GM19193 (cell line): ENCODE data around the gene WDR90.

Experiments used
- POLR2A ChIP-seq: IDR thresholded peaks from 4 replicates; pipeline ENCODE4 v1.6.1; 2011; ENCODE audit not compliant: insufficient read depth, insufficient read length; ENCODE audit errors: extremely low read depth

Gene WDR90

DNA sequence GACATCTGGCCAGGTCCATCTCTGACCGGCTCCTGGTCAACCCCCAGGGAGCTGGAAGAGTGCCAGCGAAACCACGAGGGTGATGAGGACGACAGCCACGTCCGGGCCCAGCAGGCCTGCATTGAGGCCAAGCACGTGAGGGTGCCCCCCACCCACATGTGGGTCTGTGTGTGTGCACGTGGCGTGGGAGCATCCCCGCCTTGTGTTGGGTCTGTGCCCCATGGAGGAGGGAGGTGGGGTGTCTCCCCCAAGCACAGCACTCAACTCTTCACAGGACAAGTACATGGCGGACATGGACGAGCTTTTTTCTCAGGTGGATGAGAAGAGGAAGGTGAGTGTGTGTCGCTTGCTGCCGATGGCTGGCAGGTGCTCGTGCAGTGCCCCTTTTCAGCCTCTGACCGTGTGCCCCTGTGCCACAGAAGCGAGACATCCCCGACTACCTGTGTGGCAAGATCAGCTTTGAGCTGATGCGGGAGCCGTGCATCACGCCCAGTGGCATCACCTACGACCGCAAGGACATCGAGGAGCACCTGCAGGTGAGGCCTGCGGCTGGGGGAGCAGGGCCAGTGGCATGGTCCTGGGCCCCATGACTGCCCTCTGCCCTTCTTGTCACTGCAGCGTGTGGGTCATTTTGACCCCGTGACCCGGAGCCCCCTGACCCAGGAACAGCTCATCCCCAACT lies 32.7 kb downstream of the WDR90 start:
- no peak for TF ChIP-seq POLR2A

DNA sequence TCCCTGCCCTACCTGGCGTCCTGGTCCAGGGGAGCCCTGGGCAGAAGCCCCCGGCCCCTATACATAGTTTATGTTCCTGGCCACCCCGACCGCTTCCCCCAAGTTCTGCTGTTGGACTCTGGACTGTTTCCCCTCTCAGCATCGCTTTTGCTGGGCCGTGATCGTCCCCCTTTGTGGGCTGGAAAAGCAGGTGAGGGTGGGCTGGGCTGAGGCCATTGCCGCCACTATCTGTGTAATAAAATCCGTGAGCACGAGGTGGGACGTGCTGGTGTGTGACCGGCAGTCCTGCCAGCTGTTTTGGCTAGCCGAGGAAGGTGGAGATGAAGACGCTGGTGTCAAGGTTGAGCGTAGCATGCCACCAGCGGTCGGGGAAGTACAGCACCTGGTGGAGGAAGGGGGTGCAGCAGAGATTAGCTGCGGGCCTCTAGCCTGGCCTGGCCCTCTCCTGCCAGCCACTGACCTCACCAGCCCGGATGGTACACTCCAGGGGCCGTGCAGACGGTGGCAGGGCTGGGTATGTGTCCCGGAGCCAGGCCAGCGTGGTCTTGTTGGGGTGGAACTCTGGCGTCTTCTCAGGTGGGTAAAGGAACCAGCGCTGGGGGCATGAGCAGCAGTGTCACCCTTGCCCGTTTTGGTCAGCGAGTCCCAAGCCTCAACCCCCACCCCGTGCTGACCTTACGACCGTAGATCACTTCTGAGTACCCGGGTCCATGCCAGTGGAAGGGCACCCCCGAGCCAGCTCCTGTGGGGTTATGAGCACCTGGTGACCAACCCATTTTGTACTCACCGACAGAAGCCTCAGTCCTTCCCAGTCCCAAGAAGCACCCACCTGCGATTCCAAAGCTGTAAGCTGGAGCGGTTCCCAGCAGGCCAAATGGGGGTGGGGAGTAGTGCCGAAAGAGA lies 33.6 kb downstream of the WDR90 start:
- TF ChIP-seq POLR2A = no peak

DNA sequence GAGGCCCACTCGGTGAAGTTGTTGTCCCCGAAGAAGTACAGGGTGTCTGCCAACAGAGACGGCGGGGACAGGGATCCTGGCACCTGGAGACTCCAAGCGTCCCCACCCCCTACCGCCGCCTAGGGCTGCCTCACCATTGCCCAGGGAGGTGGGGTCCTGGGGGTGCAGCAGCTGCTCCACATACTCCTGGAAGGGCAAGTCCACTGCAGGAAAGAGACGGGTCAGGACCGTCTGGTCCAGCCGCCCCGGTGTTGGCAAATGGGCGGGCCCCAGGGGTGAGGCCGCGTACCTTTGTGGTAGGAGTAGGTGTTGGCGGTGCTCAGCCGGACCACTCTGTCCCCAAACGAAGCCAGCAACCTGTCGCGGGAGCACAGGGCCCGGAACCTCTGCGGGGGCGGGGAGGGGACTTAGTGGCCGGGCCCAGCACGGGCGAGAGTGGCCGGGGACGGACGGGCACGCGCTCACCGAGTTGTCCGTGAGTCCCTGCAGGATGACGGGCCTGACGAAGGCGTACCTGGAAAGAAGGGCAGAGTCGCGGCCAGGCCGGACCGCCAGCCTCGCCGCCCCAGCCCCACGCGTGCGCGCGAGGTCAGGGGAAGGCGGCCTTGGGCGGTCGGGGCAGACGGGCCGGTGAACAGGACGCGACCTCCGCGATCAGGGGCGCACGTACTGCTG lies 34.4 kb downstream of the WDR90 start:
- no peak for TF ChIP-seq POLR2A

DNA sequence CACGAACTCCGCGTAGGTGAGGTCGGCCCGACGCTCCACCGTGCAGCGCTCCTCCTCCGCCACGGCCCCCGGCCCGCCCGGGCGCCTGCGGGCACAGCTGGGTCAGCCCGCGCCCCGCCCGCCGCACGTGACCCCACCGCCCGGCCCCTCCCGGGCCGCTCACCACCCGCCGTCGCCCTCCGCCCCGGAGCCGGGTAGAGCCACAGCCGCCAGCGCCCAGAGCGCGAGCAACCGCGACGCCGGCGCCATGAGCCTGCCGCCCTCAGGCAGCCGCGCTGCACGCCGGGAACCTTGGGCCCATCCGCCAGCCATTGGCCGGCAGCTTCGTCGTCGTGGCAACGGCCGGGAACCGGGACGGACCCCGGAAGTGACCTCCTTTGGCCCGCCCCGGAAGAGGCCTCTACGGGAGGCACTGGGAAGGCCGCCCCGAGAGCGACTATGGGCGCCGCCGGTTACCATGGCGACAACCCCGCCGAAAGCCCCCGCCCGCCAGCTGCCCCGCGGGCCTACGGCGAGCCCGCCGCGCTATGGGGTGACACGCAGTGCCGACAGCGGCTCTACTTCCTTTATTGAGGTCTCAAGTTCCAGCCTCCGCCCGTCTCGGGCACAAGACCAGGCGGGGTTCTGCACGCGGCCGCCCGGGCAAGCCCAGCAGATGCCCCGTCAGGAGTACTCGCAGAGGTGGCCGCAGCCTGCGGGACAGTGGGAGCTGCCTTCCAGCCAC lies 35.1 kb downstream of the WDR90 start, which contains the start of gene JMJD8:
Gene JMJD8 (minus strand): TSS at position 264 of the 724 bp plus-strand sequence. CDS start 15 bp downstream, at position 249.
- peak; percentile 91 for TF ChIP-seq POLR2A

GRCh38 chr16:684961-685696 lies 36.0 kb downstream of the WDR90 start:
- TF ChIP-seq POLR2A = no peak

GRCh38 chr16:685967-686366 lies 36.8 kb downstream of the WDR90 start:
- TF ChIP-seq POLR2A = no peak

DNA sequence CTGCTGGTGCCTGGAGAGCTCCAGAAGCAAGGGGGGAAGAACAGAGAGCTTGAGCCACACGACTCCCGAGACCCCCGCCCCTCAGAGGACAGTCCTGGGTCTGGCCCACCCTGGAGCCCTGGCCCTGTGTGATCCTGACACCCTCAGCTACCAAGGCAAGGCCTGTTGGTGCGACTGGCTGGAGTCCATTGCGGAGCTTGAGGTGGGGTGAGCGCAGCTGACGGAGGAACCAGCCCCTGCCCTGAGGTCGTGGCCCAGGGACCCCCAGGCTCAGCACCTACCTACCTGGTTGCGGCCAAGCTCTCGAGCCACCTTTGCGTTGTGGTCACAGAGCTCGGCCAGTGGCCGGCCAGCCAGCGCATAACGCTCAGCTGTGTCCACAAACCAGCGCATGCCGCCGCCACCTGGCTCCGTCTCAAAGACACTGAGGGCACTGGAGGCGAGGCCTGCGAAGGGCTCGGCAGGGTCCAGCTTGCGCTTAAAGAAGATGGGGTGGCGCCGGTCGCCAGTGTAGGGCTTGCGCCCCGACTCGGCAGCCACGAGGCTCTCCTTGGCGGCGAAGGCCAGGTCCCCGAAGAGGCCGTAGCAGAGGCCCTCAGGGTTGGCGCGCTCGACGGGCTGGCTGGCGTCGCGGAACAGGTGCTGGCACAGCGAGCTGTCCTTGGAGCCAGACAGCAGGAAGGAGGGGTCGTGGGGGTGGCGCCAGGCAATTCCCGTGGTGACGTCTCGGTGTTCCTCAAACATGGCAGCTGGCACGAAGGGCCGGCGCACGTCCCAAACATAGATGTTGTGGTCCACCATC lies 37.5 kb downstream of the WDR90 start:
- no peak for TF ChIP-seq POLR2A

DNA sequence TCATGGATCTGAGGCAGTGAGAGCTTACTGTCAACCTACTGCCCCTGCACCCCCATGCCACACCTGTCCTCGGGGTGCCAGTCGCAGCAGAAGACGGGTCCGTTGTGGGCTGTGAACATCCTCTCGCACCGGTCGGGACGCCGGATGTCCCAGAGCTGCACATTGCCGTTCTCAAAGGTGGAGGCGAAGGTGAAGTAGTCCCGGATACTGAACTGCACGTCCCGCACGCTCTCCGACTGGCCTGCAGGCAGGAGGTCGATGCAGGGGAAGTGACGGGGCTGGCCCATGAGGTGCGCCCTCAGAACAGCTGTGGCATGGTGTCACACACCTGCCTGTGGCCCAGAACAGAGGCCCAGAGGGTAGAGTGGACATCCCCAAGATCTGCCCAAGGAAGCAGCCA lies 38.3 kb downstream of the WDR90 start:
- TF ChIP-seq POLR2A = no peak

- no peak for TF ChIP-seq POLR2A
These were observed 40.2 kb downstream of the WDR90 start for GRCh38 chr16:689175-689897.

GRCh38 chr16:692356-693108 lies 43.4 kb downstream of the WDR90 start:
- TF ChIP-seq POLR2A = no peak

- TF ChIP-seq POLR2A = no peak
These were observed 44.2 kb downstream of the WDR90 start for GRCh38 chr16:693364-693763.

- TF ChIP-seq POLR2A = no peak
These were observed 44.6 kb downstream of the WDR90 start for GRCh38 chr16:693766-694165.
